ENCODE results near the gene IL18.
"Not testable (repeated sequence)": the region's sequence is repeated elsewhere in the genome, so short reads cannot be mapped to it uniquely, and the experiment has no call there.

IL18 gene

DNA sequence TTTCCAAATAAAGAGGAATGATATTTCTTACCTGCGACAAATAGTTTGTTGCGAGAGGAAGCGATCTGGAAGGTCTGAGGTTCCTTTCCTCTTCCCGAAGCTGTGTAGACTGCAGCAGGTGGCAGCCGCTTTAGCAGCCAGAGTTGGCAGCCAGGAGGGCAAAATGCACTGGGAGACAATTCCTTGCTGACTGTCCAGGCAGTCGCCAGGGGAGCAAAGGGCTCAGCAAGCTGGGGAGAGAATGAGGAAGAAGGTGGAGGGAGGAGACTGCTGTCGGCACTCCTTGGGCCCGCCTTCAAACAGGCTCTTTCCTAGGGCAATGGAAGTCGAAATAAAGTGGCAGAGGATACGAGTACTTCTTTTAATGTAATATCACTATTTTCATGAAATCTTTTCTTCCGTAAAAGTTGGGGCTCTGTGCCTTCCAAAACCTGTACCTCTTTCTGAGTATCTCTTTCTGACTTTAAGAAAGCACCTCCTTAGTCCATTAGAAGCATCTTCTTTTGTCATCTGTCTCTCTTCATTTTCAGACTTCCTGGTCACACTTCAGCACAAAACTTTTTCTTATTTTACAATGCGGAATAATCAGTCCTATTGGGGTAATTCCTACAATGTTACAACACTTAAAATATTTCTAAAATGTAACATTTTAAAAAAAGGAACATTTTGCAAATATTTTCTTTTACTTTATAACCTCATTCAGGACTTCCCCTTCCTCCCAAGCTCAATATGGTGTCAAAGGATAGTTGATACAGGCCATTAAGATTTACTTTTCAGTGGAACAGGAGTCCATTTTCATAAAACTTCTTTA is at the start of gene IL18:
TSS of gene IL18 (minus strand) at position 220 of the 811 bp plus-strand sequence. CDS start 9,041 bp downstream, outside the sequence.
- DNase-seq: peak; percentile 87

DNA sequence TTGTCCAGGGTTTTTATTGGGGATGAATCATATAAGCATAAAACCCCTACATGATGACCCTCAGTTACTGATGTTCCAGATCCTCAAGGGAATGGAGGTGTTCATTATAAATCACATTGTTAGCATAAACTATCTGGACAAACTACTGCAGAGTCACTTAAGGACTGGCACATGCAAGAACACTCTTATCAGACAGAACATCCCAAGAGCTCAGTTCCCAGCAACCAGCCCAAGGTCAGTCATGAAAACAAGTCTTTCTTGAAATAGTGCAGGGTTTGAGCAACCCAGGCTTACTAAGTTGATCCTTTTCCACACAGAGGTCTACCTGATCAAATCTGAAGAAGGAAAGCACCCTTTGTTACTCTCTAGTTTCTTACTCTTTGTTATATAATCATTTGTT is 48.8 kb upstream of the IL18 start:
- no peak for DNase-seq

DNA sequence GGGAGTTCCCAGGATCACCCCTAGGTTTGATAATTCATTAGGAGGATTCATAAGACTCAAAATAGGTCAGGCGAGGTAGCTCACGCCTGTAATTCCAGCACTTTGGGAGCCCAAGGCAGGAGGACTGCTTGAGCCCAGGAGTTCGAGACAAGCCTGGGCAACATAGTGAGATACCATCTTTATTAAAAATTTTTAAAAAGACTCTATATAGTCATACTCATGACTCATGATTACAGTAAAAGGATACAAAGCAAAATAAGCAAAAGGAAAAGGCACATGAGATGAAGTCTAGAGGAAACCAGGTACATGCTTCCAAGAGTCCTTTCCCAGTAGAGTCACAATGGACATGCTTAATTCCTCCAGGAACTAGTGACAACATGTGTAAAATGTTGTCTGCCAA is 48.4 kb upstream of the IL18 start:
- no peak for DNase-seq

DNA sequence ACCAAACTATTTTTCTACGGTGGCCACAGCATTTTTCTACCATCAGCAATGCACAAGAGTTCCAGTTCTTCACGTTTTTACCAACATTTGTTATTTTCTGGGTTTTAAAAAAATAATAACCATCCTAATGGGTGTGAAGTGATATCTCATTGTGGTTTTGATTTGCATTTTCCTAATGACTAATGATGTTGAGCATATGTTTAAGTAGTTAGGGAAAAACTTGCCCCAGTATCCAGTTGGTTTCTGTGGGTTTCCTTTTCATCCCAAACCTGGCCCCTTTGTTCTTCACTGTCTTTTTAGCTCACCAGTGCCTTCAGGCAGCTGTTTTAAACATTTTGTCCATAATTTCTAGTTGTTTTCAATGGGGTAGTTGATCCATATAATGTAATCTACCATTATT is 47.6 kb upstream of the IL18 start:
- no peak for DNase-seq

DNA sequence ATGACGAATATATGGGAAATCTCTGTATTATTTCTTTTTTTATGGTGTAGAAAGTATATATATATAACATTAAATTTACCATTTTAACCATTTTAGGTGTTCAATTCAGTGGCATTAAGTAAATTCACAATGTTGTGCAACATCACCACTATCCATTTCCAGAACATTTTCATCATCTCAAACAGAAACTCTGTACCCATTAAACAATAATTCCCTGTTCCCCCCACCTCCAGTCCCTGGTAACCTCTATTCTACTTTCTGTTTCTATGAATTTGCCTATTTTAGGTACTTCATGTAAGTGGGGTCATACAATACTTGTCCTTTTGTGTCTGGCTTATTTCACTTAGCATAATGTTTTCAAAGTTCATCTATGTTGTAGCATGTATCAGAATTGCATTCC is 47.0 kb upstream of the IL18 start:
- peak; percentile 43 for DNase-seq

DNA sequence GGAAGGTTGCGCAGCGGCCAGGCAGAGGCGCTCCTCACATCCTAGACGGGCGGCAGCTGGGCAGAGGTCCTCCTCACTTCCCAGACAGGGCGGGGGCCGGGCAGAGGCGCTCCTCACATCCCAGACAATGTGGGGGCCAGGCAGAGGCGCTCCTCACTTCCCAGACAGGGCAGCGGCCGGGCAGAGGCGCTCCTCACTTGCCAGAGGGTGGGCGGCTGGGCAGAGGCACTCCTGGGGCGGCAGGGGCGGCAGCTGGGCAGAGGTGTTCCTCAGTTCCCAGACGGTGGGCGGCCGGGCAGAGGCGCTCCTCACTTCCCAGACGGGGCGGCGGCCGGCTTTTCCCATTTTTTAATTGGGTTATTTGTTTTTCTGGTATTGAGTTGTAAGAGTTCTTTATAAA is 42.2 kb upstream of the IL18 start:
- DNase-seq: no peak

DNA sequence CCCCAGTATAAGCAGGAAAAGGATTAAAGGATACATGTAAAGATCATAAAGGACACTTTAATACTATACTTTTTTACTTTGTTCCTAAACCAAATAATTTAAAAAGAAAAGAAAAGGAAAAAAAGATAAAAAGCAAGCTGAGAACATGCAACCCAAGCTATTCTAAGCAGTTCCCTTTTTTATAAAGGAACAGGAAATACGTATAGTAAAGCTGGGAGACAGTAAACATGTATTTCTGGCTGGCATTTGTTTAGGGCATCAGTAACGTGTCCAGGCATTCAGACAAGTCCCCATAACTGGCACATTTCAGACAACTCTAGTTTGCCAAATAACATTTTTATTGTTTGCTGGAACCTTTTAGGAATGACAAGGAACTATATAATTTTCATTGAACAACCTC is 36.4 kb upstream of the IL18 start:
- no peak for DNase-seq

DNA sequence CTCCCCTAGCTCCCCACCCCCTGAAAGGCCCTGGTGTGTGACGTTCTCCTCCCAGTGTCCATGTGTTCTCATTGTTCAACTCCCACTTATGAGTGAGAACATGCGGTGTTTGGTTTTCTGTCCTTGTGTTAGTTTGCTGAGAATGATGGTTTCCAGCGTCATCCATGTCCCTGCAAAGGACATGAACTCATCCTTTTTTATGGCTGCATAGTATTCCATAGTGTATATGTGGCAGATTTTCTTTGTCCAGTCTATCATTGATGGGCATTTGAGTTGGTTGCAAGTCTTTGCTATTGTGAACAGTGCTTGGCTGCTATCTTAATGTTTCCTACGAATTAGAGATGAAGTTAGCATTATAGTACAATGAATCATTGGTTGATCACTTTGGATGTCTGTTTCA is 35.2 kb upstream of the IL18 start:
- DNase-seq: not testable (repeated sequence)

DNA sequence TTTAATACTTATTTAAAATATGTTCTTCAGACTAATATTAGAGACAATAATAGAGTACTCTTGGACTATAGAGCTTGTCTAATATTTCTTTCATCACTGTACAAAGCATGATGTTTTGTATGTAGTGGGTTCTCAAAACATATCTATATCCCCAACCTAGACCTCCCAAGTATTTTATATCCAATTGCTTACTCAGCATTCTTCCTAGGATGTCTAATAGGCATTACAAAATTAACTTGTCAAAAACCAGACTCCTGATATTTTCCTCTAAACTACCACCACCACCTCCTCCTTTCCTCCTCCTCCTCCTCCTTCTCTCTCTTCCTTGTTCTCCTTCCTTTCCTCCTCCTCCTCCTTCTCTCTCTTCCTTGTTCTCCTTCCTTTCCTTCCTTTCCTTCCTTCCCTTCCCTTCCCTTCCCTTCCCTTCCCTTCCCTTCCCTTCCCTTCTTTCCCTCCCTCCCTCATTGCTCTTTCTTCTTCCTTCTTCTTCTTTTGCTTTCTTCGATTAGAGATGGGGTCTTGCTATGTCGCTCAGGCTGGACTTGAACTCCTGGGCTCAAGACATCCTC is 32.7 kb upstream of the IL18 start:
- DNase-seq: no peak

DNA sequence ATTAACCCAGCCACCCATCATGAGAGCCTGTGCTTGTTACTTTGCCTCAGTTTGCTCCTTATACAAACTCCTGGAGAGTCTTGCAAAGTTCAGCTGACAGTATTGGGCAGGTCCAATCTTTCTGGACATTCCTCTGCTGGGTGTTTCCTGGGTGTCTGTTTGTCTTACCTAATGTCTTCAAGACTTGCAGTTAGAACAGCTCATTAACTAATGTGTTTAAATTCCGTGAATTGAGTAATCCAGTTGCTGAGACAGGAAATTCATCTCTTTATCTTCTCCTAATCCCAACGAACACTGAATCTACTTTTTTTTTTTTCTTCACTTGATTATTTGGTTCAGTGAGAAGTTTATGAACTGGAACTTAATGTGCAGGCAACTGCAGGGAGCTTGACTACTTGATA is 32.1 kb upstream of the IL18 start:
- DNase-seq: no peak

DNA sequence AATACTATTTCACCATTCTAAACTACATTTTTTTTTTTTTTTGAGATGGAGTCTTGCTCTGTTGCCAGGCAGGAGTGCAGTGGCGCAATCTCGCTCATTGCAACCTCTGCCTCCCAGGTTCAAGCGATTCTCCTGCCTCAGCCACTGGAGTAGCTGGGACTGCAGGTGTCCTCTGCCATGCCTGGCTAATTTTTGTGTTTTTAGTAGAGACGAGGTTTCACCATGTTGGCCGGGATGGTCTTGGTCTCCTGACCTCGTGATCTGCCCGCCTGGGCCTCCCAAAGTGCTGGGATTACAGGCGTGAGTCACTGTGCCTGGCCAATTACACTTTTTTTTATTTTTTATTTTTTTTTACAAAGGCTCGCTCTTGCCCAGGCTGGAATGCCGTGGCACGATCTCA is 31.2 kb upstream of the IL18 start:
- not testable (repeated sequence) for DNase-seq

DNA sequence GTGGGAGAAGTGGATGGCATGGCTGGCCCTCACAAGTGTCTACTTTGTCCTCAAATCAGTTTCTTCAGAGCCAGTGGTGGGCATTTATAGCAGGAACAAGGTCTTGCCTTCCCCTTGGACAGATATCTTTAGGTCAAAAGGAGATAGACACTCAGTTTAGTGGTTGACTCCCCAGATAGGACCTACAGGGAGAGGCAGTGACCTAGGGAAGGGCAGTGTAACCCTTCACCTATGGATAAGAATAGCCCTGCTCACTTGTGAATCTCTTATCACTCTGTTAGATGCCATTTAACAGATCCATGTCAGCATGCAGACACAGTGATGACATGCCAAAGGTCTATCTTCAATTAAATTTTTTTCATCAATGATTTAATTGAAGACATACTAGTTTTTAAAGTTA is 22.4 kb upstream of the IL18 start:
- DNase-seq: no peak

DNA sequence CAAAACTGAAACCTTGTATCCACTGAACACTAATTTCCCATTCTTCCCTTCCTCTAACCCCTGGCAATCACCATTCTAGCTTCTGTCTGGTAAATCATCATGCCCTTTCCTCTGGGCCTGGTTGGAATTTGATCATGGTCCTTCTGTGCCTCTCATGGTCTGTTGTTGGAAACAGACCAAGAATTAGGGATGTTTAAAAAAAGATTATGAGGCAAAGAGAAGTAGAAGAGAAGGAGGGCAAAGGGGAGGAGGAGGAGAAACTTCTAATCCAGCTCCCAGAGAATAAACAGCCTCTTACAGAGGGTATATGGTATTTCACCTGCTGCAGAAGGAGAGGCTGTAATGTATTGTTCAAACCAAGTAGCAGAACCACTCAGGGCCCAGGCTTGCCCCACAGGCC is 22.0 kb upstream of the IL18 start:
- no peak for DNase-seq

DNA sequence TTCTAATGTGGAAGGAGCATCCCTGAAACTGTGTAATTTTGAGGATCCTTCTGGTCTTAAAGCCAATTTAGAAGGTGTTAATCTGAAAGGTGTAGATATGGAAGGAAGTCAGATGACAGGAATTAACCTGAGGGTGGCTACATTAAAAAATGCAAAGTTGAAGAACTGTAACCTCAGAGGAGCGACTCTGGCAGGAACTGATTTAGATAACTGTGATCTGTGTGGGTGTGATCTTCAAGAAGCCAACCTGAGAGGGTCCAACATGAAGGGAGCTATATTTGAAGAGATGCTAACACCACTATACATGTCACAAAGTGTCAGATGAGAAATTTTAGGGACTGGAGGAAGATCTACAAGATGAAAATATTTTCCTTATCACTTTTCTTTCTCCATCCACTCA is 19.0 kb upstream of the IL18 start:
- DNase-seq: no peak

DNA sequence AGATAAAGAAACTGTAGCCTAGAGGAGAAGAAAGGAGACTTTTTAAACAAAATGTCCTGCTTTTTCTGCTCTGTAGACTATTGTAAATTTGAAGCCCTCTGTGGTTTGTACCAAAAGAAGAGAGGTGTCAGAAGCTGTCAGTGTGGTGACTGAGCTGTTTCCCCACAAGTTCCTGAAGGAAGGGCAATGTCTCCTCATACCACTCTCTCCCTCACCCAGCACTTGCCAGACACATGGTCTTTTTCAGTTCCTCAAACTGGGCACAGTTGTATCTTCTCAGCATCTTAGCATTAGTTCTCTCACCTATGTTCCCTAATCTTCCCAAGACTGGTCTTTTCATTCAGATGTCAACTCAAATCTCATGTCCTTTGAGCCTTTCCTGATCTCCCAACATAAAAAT is 15.7 kb upstream of the IL18 start:
- DNase-seq: peak; percentile 77

DNA sequence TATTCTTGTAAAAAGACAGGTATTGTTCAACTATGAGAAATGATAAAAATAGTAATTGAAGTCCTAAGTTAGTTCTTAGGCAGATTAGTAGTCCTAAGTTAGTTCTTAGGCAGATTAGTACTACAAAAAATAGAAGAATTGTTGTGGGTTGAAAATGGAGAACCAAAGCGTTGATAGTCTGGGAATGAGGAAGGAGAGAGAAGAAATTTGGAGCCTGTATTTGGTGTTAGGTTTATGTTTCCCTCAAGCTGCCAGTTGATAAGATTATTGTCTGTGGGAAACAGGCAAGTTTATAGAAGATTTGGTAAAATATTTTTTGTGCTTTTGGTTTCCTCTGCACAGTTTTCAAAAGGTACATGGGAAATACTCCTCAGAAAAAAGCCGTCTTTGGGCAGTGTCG is 15.0 kb upstream of the IL18 start:
- no peak for DNase-seq

DNA sequence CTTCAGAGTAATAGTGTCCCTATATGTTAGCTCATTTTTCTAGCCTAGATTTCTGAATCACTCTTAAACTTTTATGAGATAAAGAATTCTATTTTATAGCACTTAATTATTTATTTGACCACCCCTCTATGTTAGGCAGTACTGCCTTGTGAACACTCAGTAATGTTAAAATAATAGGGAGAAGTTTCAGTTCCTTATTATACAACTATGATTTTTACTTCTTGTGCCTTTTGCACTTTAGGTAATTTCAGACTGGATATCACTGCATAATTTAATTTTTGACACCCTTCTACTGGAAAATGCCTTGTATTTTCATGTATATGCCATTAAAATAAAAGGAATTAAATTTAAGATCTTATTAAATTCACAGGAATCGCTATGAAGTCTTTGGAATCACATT is 14.5 kb upstream of the IL18 start:
- no peak for DNase-seq

DNA sequence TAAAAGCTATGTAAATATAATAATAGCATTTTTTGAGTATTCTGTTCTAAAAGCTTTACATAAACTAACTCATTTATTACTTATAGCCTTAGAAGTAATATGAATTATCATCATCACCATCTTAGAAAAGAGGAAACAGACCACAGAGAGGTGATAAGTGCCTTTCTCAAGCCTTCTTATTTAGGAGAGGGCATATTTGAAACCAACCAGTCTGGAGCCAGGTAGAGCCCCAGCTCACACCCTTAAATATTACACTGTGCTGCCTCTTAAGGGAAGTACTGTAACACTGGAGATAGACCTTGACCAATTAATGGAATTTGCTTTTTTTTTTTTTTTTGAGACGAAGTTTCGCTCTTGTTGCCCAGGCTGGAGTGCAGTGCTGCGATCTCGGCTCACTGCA is 13.7 kb upstream of the IL18 start:
- no peak for DNase-seq

DNA sequence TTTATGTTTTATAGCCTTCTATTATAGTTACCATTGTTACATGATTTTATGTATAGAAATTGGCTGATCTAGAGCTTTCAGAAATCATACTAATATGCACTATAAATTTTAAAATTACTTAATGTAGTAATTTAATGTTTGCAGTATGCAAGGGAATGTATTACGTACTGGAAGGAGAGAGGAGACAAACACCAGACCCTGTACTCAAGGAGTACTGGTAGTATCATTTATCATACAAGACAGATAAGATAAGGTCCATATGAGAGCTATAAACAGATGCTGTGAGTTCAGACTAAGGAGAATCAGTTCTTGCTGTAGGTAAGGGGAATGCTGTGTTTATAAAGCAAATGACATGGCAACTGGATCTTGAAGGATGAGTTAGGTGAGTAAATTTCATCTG is 12.2 kb upstream of the IL18 start:
- DNase-seq: no peak

DNA sequence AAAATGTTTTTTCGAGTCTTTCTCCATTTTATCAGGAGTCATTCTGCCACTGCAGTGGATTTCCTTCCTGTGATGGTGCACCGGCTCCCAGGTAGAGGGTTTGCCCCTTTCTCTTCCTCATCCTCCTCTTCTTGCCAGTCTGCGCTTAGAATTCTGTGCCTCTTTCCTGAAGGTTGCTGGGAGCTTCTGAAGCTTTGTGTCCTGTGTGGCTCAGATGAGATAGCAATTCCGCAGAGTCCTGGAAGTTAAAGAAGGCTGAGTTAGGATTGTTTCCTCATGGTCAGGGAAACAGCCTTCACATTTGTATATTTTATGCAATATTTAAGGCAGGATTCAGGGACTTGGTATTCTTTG is 11.7 kb upstream of the IL18 start:
- DNase-seq: no peak

DNA sequence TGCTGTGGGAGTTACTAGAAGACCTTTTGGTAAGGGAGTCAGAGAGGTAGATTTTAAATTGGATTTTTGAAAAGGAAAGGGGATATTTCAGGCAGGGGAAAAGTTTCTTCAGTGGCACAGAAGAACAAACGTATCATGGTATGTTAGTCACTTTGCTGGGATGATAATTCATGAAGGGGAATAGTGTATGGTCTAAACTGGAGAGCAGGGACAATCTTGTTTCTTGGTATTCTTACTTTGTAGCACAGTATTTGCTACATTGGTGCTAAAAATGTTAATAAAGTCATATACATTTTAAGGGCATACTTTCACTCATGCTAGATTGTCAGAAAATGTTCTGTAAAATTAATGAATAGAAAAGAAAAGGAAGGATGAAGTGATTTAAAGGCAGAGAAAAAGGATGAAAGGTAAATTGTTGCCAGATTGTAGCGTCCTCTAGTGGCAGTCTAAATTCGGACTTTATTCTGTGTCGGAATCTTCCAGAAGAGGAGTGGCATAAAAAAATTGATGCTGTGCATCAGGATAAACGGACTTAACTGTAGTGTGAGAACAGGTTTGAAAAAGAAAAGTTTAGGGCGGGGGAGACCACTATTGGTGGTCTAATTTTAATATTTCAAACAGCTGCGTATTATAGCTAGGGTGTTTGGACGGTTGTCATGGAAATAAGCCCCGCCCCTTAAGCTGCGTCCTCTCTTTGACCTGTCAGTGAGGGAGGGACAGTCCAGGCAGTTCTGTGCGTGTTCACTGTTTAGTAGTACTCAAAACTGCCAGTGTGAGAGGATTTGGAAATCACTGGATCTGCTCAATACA is 11.1 kb upstream of the IL18 start, which contains the start of gene BCO2:
TSS of gene BCO2 (plus strand) at position 724 of the 810 bp plus-strand sequence. CDS start 90 bp downstream, outside the sequence.
- DNase-seq: peak; percentile 78

DNA sequence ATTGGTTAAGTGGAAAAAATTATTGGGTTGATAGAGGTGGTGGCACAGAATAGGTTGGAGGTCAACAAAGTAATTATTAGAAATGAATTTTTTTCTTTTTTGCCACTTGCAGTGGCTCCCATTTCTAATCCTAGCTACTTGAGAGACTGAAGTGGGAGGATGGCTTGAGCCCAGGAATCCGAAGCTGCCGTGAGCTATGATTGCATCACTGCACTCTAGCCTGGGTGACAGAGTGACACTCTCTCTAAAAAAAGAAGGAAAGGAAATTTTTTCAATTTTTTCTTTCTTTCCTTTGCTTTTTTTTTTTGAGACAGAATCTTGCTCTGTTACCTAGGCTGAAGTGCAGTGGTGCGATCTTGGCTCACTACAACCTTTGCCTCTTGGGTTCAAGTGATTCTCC is 9.3 kb upstream of the IL18 start:
- DNase-seq: no peak

DNA sequence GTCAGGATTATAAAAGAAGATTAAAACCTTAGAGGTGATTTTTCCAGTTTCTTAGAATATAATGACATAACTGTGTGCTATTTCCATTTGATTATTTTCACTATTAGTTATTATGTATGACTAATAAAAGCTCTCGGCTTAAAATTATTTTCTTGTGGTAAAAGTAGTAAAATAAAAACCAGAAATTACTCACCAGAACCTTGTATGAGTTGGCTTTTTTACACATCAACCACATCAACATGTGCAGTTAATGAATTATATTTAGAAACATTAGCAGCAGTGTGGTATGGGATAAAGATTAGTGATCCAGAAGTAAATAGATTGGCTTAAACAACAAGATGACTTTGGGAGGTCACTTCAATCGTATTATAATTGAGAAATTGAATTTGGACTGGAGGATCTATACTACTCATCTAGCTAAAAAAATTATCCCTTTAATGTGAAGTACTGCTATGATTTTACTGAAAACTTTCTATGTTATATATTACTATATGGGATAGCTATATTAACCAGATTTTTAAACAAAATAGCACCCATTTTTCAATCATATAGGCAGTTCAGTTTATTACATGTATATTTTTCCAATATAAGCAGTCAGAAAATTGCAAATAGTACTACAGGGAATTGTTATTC is 8.6 kb upstream of the IL18 start:
- DNase-seq: no peak

DNA sequence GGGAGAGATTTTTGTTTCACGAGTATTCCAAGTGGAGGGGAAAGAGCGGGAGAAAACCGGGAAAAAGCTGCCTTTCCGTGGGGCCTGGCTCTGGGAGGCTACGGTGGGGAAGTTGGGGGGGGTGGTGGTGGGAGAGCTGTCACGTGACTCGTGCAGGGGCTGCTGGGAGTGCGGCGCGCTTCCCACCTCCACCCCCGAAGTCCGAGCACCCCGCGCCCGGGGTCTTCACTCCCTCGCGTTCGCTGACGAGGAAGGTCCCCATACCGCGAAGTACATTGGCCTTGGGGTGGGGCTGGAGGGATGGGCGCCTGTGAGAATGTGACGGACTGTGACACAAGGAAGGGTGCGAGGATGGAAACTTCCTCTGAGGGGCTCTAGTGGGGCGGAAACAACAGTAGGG is 3.3 kb upstream of the IL18 start, which contains the start of gene TEX12:
TSS of gene TEX12 (plus strand) at position 228 of the 400 bp plus-strand sequence. CDS start 1,897 bp downstream, outside the sequence.
- DNase-seq: no peak

Measured in inflammatory macrophage treated with lipopolysaccharide for 4 hours (primary cell).